Heart right ventricle (tissue), 16 donors: ENCODE results near the gene FOXJ3. TPM values are rescaled to one million over a fixed set of nuclear protein-coding genes. Genes with fewer than 3 reads are reported as not detected.

Experiments used
- ATAC-seq, 8 donors: fragments of 200-7000 bp; cut with Tn5 transposase; one replicate each; pipeline ENCODE4 v1.9.1; 2020; ENCODE audit warnings: mild to moderate bottlenecking in 8 of 8, moderate library complexity in 8 of 8, moderate number of reproducible peaks in 1 of 8
- DNase-seq, 2 donors: peaks; one replicate each; pipeline ENCODE4 v3.0.0-alpha.2; 2020
- H3K27ac ChIP-seq, 10 donors: fragments of 200-600 bp; sonication (generic) in 2 of 10; one replicate each; pipeline versions ENCODE4 v1.5.0 to v1.8.0; 2020 to 2022; ENCODE audit warnings: mild to moderate bottlenecking in 3 of 10
- H3K27me3 ChIP-seq, 7 donors: fragments of 200-600 bp; one replicate each; pipeline ENCODE4 v1.8.0; 2021 to 2022; ENCODE audit warnings: mild to moderate bottlenecking in 2 of 7
- H3K36me3 ChIP-seq, 9 donors: fragments of 200-600 bp; sonication (generic) in 1 of 9; one replicate each; pipeline versions ENCODE4 v1.5.0 to v1.8.0; 2020 to 2022; ENCODE audit warnings: mild to moderate bottlenecking in 2 of 9
- H3K4me1 ChIP-seq, 9 donors: fragments of 200-600 bp; sonication (generic) in 1 of 9; one replicate each; pipeline versions ENCODE4 v1.5.0 to v1.8.0; 2020 to 2022; ENCODE audit warnings: mild to moderate bottlenecking in 4 of 9
- H3K4me3 ChIP-seq, 10 donors: fragments of 200-600 bp; sonication (generic) in 2 of 10; one replicate each; pipeline versions ENCODE4 v1.5.0 to v1.8.0; 2020 to 2022; ENCODE audit warnings: mild to moderate bottlenecking in 7 of 10, moderate library complexity in 2 of 10
- H3K9me3 ChIP-seq, 11 donors: fragments of 200-600 bp in 10 of 11; sonication (generic) in 2 of 11; one replicate each; pipeline versions ENCODE4 v1.5.0 to v1.8.0; 2013 to 2022; ENCODE audit warnings: mild to moderate bottlenecking in 2 of 11, control low read depth in 1 of 11, moderate library complexity in 1 of 11
- CTCF ChIP-seq, 9 donors: fragments of 200-600 bp; sonication (generic) in 2 of 9; IDR thresholded peaks; one replicate each; pipeline versions ENCODE4 v1.5.0 to v1.8.0; 2021 to 2022; ENCODE audit warnings: antibody characterized with exemption in 9 of 9, mild to moderate bottlenecking in 5 of 9, moderate library complexity in 1 of 9
- WGBS, 2 donors: extraction: QIAGEN DNeasy Blood & Tissue Kit; methylation state at CpG; one replicate each; pipeline ENCODE4 v1.1.7; 2013; ENCODE audit warnings: inconsistent platforms in 1 of 2; 5-methylcytosine and 5-hydroxymethylcytosine counted together
- intact Hi-C, 10 donors: fragments of 100-400 bp; cut with DNase I; formaldehyde crosslinking; loops; one replicate each; pipeline versions ENCODE4 v1.11.1 to v1.14.2; 2022
- polyA plus RNA-seq, 2 donors: library from polyadenylated mRNA; stranded (reverse); fragments of 200-250 nt; gene quantifications; one replicate each; pipeline ENCODE4 v1.2.3, GENCODE V29; 2013
- total RNA-seq, 10 donors: library from RNA; stranded (reverse); fragmentation: NEBNext Ultra II Directional in 3 of 10; extraction: Animal tissue kit (Norgen Biotek cat#: 25700) in 3 of 10; gene quantifications; one replicate each; pipeline versions ENCODE4 v1.2.1 to v1.2.4, GENCODE V29; 2021 to 2023
- donor health status: Arrhythmogenic right ventricular cardiomyopathy.
- donor health status: ischemic (EF 13 %, LVEDD 7.1; RV severe dilation, severe dysfunction).
- donor health status: healthy with polysubstance abuse.
- donor health status: DM: no; HTN: yes; CAD: no.
- donor health status: DM: no; HTN: no; CAD: no.
- donor health status: ischemic (EF 25% LVEDD 6.9; RV normal size, moderate dysfunction).
- donor health status: ischemic (EF 25% LVEDD 5.7; RV mildly dilated, moderate dysfunction).
- donor health status: healthy.
- donor health status: DM: yes; HTN: yes; CAD: no.
- donor health status: Ischemic cardiomyopathy.
- donor health status: ischemic (EF 35%, LVEDD 5.7; RV mildly dilated, moderate dysfunction).
- donor health status: nonischemic (EF 11% LVEDD 7.7; RV severe dilation, severe dysfunction).
- donor health status: DM: yes; HTN: yes; CAD: no.
- donor health status: PGD.
- donor health status: ischemic (EF 29% LVEDD 5.4; RV normal size, mild dysfunction).
- donor health status: nonischemic (EF 23%, LVEDD 6.1; RV moderate dilation, normal function).

FOXJ3 gene
- total and polyA plus RNA-seq, 12 donors: 9.6 to 50.0 (median 40.7) TPM

- H3K4me3 ChIP-seq: no peak overlapping the region
- TF ChIP-seq CTCF (IDR thresholded peaks at IDR 0.05): no peak
- intact Hi-C loops: loop anchor here in 1 of 10 donors (10.0 kb wide), 1 partner anchor 601 kb away; the partner anchor contains the start of gene CLDN19
- no peak overlapping the region for H3K27ac ChIP-seq
- peaks cover 0 to 43% (median 18%) of the 10 kb centered on the region in 7 donors for H3K27me3 ChIP-seq
- no peaks in the 10 kb centered on the region for H3K36me3 ChIP-seq
- WGBS, 2 donors: 54 to 57% methylated on average over 13 of the region's 13 CpGs
- DNase-seq (no peak), ATAC-seq (no peak)
- H3K9me3 ChIP-seq: no peaks in the 10 kb centered on the region
- peaks cover 0 to 8% (median 0%) of the 10 kb centered on the region in 9 donors for H3K4me1 ChIP-seq
Measured at GRCh38 chr1:42143896-42144710, 190.9 kb downstream of the FOXJ3 start.

- Histone ChIP-seq H3K9me3 (no peaks in the 10 kb centered on the region), H3K36me3 (no peaks in the 10 kb centered on the region), H3K27ac (no peak overlapping the region), H3K4me1 (peaks cover 0 to 8% (median 0%) of the 10 kb centered on the region in 9 donors), H3K27me3 (peaks cover 0 to 43% (median 18%) of the 10 kb centered on the region in 7 donors), H3K4me3 (no peak overlapping the region)
- TF ChIP-seq CTCF (IDR thresholded peaks at IDR 0.05): no peak
- ATAC-seq (no peak), DNase-seq (no peak)
- intact Hi-C loops: loop anchor here in 1 of 10 donors (10.0 kb wide), 1 partner anchor 602 kb away; the partner anchor contains the start of gene CLDN19
- 29 to 31% methylated on average over 4 of the region's 4 CpGs for WGBS, 2 donors
Measured at GRCh38 chr1:42142894-42143675, 191.9 kb downstream of the FOXJ3 start.

GRCh38 chr1:42141978-42142377 is 193.1 kb downstream of the FOXJ3 start:
- no peak for TF ChIP-seq CTCF (IDR thresholded peaks at IDR 0.05)
- Histone ChIP-seq H3K27me3 (peaks cover 0 to 38% (median 18%) of the 10 kb centered on the region in 7 donors), H3K4me1 (peaks cover 0 to 8% (median 0%) of the 10 kb centered on the region in 9 donors), H3K9me3 (no peaks in the 10 kb centered on the region), H3K27ac (no peak overlapping the region), H3K4me3 (no peak overlapping the region), H3K36me3 (no peaks in the 10 kb centered on the region)
- ATAC-seq (no peak), DNase-seq (no peak)
- intact Hi-C loops: loop anchor here in 1 of 10 donors (10.0 kb wide), 1 partner anchor 603 kb away; the partner anchor contains the start of gene CLDN19
- WGBS, 2 donors: 72 to 73% methylated on average over 5 of the region's 5 CpGs

- Histone ChIP-seq H3K4me3 (no peak overlapping the region), H3K36me3 (no peaks in the 10 kb centered on the region), H3K27ac (no peak overlapping the region), H3K9me3 (no peaks in the 10 kb centered on the region), H3K27me3 (peaks cover 0 to 23% (median 7%) of the 10 kb centered on the region in 7 donors), H3K4me1 (peaks cover 0 to 4% (median 0%) of the 10 kb centered on the region in 9 donors)
- intact Hi-C loops: loop anchor here in 1 of 10 donors (10.0 kb wide), 1 partner anchor 605 kb away; the partner anchor contains the start of gene CLDN19
- no peak for DNase-seq
- WGBS, 2 donors: 90 to 91% methylated on average over 2 of the region's 2 CpGs
- ATAC-seq: no peak
- TF ChIP-seq CTCF (IDR thresholded peaks at IDR 0.05): no peak
Measured at GRCh38 chr1:42140191-42140590, 194.8 kb downstream of the FOXJ3 start.
